HepG2 (cell line): ENCODE results near the gene EIF2S2. TPM values are rescaled to one million over a fixed set of nuclear protein-coding genes. Genes with fewer than 3 reads are reported as not detected.

ENCODE experiments used
- DBP ChIP-seq: sonication (generic); formaldehyde crosslinking; IDR thresholded peaks from 2 replicates; pipeline ENCODE4 v1.4.0; 2020; ENCODE audit warnings: missing genetic modification reagents; ENCODE audit errors: not compliant biosample characterization
- ETV5 ChIP-seq: IDR thresholded peaks from 2 replicates; pipeline ENCODE4 v1.6.1; 2018; ENCODE audit warnings: missing biosample characterization, missing genetic modification reagents, inconsistent platforms, borderline replicate concordance
- GTF3A ChIP-seq: sonication (generic); formaldehyde crosslinking; conservative IDR thresholded peaks from 2 replicates; pipeline ENCODE4 v1.4.0; 2020; ENCODE audit warnings: mild to moderate bottlenecking, missing genetic modification reagents
- IRX3 ChIP-seq: sonication (generic); formaldehyde crosslinking; IDR thresholded peaks from 2 replicates; pipeline ENCODE4 v1.8.1; 2023; ENCODE audit warnings: mild to moderate bottlenecking, low read depth, missing genetic modification reagents, borderline replicate concordance
- MLX ChIP-seq: IDR thresholded peaks from 2 replicates; pipeline ENCODE4 v1.6.1; 2016
- NFKB2 ChIP-seq: sonication (generic); formaldehyde crosslinking; IDR thresholded peaks from 2 replicates; pipeline ENCODE4 v1.4.0; 2020; ENCODE audit warnings: missing genetic modification reagents, borderline replicate concordance
- RFX3 ChIP-seq: IDR thresholded peaks from 2 replicates; pipeline ENCODE4 v1.6.1; 2016; ENCODE audit warnings: missing biosample characterization, missing genetic modification reagents
- SNAI1 ChIP-seq: sonication (generic); formaldehyde crosslinking; IDR thresholded peaks from 2 replicates; pipeline ENCODE4 v1.5.0; 2020; ENCODE audit warnings: mild to moderate bottlenecking, missing genetic modification reagents, borderline replicate concordance
- SOX13 ChIP-seq, 3 experiments: fragments of 450-650 bp in 1 of 3; sonication (generic) in 1 of 3; formaldehyde crosslinking in 1 of 3; IDR thresholded peaks in 2 of 3; conservative IDR thresholded peaks in 1 of 3; 2 replicates each; pipeline versions ENCODE4 v1.5.0 to v1.6.1; 2016 to 2020; ENCODE audit warnings: antibody characterized with exemption in 1 of 3, mild to moderate bottlenecking in 1 of 3, missing compliant biosample characterization in 1 of 3, missing genetic modification reagents in 1 of 3, moderate library complexity in 1 of 3
- SP140L ChIP-seq: sonication (generic); formaldehyde crosslinking; IDR thresholded peaks from 2 replicates; pipeline ENCODE4 v1.4.0; 2020; ENCODE audit warnings: missing genetic modification reagents, borderline replicate concordance
- SPEN ChIP-seq: sonication (generic); formaldehyde crosslinking; IDR thresholded peaks from 2 replicates; pipeline ENCODE4 v1.5.1; 2020; ENCODE audit warnings: low read depth, mild to moderate bottlenecking, missing genetic modification reagents
- ZFP1 ChIP-seq: IDR thresholded peaks from 2 replicates; pipeline ENCODE4 v1.6.1; 2016
- ZFY ChIP-seq: sonication (generic); formaldehyde crosslinking; IDR thresholded peaks from 2 replicates; pipeline ENCODE4 v1.4.0; 2020; ENCODE audit warnings: missing genetic modification reagents
- ZNF414 ChIP-seq: sonication (generic); formaldehyde crosslinking; IDR thresholded peaks from 2 replicates; pipeline ENCODE4 v1.5.0; 2020; ENCODE audit warnings: missing genetic modification reagents
- ZNF441 ChIP-seq: sonication (generic); formaldehyde crosslinking; IDR thresholded peaks from 2 replicates; pipeline ENCODE4 v1.7.0; 2021; ENCODE audit warnings: missing genetic modification reagents, borderline replicate concordance
- ZNF609 ChIP-seq: sonication (generic); formaldehyde crosslinking; IDR thresholded peaks from 2 replicates; pipeline ENCODE4 v1.4.0; 2020; ENCODE audit warnings: mild to moderate bottlenecking, missing genetic modification reagents, borderline replicate concordance
- ZNF816 ChIP-seq: sonication (generic); formaldehyde crosslinking; IDR thresholded peaks from 2 replicates; pipeline ENCODE4 v1.8.0; 2022; ENCODE audit warnings: missing genetic modification reagents, mild to moderate bottlenecking, borderline replicate concordance
- polyA plus RNA-seq, 8 experiments: library from polyadenylated mRNA; depleted of rRNA in 3 of 8; stranded (reverse) in 7 of 8; unstranded in 1 of 8; fragments of >200 nt; fragmentation: Illumina TruSeq in 4 of 8; extraction: Trizol in 4 of 8; gene quantifications; 2 replicates each; pipeline versions ENCODE4 v1.2.1 to v1.2.3, GENCODE V29; 2011 to 2016; ENCODE audit warnings: low read depth in 4 of 8, missing spikeins in 1 of 8, mixed read lengths in 1 of 8; ENCODE audit not compliant: insufficient read depth in 1 of 8
- total RNA-seq, 5 experiments: library from RNA; depleted of rRNA; stranded (reverse); fragments of >200 nt; fragmentation: Illumina TruSeq; extraction: Trizol; gene quantifications; 2 replicates each; pipeline ENCODE4 v1.2.3, GENCODE V29; 2016; ENCODE audit warnings: low read depth in 1 of 5

EIF2S2 gene
- total and polyA plus RNA-seq, 2 of the 13 experiments (the other 11 are each of a cell fraction or from before 2014, with no cell fraction given): 126 to 213 TPM

- TF ChIP-seq IRX3 (CRISPR knock-in tag): no peak
- TF ChIP-seq SP140L (CRISPR knock-in tag): 0 out of 2 replicates have a peak, but pooled peaks have one; percentile 60
- TF ChIP-seq RFX3 (CRISPR knock-in tag): no peak
- TF ChIP-seq NFKB2 (CRISPR knock-in tag): no peak
- TF ChIP-seq SNAI1 (CRISPR knock-in tag): no peak
- no peak for TF ChIP-seq ETV5
- TF ChIP-seq ZNF441 (CRISPR knock-in tag): no peak
- TF ChIP-seq ZNF816: 0 out of 2 replicates have a peak, but pooled peaks have one; percentile 70
- 0 out of 2 replicates have a peak, but pooled peaks have one; percentile 43 for TF ChIP-seq MLX (CRISPR knock-in tag)
- no peak for TF ChIP-seq GTF3A (CRISPR knock-in tag)
- no peak for TF ChIP-seq DBP
- TF ChIP-seq ZNF609 (CRISPR knock-in tag): no peak
- no peak for TF ChIP-seq SPEN (CRISPR knock-in tag)
- no peak for TF ChIP-seq SOX13 (IDR thresholded peaks at IDR 0.05)
- 0 out of 4 replicates have a peak, but pooled peaks of 1 of the 2 experiments have one; percentile 11 for TF ChIP-seq SOX13 (CRISPR knock-in tag; conservative IDR thresholded peaks at IDR 0.05 in 1 of 2, IDR thresholded peaks at IDR 0.05 in 1 of 2)
- TF ChIP-seq ZFY (CRISPR knock-in tag): 0 out of 2 replicates have a peak, but pooled peaks have one; percentile 14
- TF ChIP-seq ZNF414 (CRISPR knock-in tag): peak; percentile 80; the same call in 1 of the 2 replicates
- TF ChIP-seq ZFP1: no peak
These were observed 42.5 kb downstream of the EIF2S2 start (continued) for GRCh38 chr20:34069341-34070078.
